Measurements from ENCODE around the gene ZDHHC21.

ZDHHC21 gene

DNA sequence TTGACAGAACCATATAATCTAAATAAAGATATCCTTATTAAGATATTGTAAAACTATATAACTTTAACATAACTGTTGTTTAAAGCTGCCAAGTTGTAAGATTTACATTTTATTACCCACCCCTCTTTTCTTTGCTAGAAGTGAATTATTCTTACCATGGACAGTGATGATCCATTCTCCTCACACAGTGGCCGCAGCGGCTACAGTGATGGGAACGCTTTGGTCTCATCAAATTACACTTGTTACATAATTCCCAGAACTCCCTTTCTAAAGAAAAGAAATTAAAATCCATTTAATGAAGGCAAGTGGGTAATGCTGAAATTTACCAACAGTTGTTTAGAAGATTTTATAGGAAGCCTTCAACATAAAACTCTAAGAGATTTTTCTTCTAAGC is 31.2 kb downstream of the ZDHHC21 start:
- Mint-ChIP-seq H3K27ac (no peak overlapping the region), H3K9me3 (no peaks in the 10 kb centered on the region), H3K27me3 (no peaks in the 10 kb centered on the region), H3K4me1 (ENCODE audit: low read depth) (no peaks in the 10 kb centered on the region), H3K36me3 (ENCODE audit: low read depth) (peaks cover 14% of the 10 kb centered on the region), H3K4me3 (no peak overlapping the region)
- intact Hi-C loops (cut with micrococcal nuclease): no loop called here

DNA sequence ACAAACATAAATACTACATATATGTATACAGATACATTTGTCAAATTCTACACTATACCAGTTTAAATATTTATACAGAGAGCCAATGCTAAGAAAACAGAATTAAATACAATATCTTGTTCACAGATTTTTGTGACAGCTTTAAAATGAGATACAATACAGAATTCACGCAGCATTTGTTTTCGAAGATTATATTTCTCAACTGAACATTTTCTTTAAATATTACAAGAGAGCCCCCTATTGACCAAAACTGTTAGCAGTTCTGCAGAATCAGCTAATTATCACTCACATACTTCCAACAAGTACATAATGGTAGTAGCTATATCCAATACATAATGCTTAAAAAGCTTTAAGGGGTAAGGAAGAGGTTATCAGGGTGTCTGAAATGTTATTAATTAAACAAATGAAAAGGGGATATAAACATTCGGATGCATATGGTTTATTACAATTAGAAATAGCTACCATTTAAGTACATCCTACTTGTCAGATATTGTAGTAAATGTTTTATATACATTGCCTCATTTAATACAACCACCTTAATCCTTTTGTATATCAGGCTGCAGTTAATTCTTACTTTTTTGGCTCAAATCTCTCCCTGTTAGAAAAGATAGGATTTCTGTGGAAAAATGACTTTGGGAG is 31.7 kb downstream of the ZDHHC21 start:
- Mint-ChIP-seq H3K4me3 (no peak overlapping the region), H3K27ac (no peak overlapping the region), H3K27me3 (no peaks in the 10 kb centered on the region), H3K4me1 (ENCODE audit: low read depth) (no peaks in the 10 kb centered on the region), H3K9me3 (no peaks in the 10 kb centered on the region), H3K36me3 (ENCODE audit: low read depth) (peaks cover 14% of the 10 kb centered on the region)
- intact Hi-C loops (cut with micrococcal nuclease): no loop called here

DNA sequence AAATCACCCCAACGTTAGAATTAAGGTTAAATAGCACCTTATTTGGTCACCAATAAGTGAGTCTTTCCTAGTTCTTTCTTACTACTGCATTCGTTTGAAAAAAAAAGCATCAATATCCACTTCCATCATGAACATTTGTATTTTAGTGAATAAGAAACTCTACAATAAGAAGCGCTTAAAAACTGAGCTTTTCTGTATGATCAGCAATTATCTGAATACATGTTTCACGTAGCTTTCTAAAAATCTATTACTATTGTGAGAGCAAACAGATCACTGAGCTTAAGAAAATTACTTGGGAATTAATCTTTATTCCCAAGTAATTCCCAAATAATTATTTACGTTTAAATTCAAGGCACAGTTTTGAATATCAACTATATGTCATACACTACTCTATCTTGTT is 32.5 kb downstream of the ZDHHC21 start:
- Mint-ChIP-seq H3K9me3 (no peaks in the 10 kb centered on the region), H3K27me3 (no peaks in the 10 kb centered on the region), H3K4me1 (ENCODE audit: low read depth) (no peaks in the 10 kb centered on the region), H3K4me3 (no peak overlapping the region), H3K36me3 (ENCODE audit: low read depth) (peaks cover 18% of the 10 kb centered on the region), H3K27ac (no peak overlapping the region)
- intact Hi-C loops (cut with micrococcal nuclease): no loop called here

DNA sequence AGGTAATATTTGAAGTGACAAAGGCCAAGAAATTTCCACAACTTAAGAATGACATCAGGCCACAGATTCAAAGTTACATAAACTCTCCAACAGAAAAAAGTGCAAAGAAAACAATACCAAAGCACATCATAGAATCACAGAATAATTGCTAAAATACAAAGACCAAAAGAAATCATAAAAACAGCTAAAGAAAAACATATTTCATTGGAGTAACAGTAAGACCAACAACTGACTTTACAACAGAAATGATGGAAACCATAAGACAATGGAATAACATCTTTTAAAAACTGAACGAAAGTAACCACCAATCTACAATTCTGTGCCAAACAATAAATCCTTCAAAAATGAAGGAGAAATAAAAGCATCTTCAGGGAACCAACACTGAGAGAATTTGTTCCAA is 38.3 kb downstream of the ZDHHC21 start:
- peaks cover 34% of the 10 kb centered on the region for H3K36me3 Mint-ChIP-seq (ENCODE audit: low read depth)
- H3K27ac Mint-ChIP-seq: no peak overlapping the region
- H3K27me3 Mint-ChIP-seq: no peaks in the 10 kb centered on the region
- intact Hi-C loops (cut with micrococcal nuclease): no loop called here
- H3K9me3 Mint-ChIP-seq: peaks cover 25% of the 10 kb centered on the region
- no peaks in the 10 kb centered on the region for H3K4me1 Mint-ChIP-seq (ENCODE audit: low read depth)
- H3K4me3 Mint-ChIP-seq: no peak overlapping the region

DNA sequence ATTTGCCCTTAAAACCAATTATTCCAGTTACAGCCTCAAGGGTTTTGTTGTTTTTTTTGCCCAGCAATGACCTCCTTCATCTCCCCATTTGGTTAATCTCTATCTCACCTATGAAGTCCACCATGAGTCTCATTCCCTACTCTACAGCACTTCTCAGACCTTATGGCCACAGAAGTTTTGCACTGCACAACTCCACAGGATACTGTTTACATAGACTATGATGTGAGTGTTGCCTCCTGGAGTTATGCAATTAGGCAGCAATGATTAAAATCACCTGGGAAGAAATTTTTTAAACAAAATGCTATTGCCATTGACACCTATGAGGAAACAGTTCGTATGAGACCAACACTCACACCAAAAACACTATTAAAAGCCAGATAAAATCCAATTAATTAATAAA is 39.7 kb downstream of the ZDHHC21 start:
- Mint-ChIP-seq H3K27ac (no peak overlapping the region), H3K4me1 (ENCODE audit: low read depth) (no peaks in the 10 kb centered on the region), H3K27me3 (no peaks in the 10 kb centered on the region), H3K9me3 (peaks cover 25% of the 10 kb centered on the region), H3K36me3 (ENCODE audit: low read depth) (peaks cover 31% of the 10 kb centered on the region), H3K4me3 (no peak overlapping the region)
- intact Hi-C loops (cut with micrococcal nuclease): no loop called here

DNA sequence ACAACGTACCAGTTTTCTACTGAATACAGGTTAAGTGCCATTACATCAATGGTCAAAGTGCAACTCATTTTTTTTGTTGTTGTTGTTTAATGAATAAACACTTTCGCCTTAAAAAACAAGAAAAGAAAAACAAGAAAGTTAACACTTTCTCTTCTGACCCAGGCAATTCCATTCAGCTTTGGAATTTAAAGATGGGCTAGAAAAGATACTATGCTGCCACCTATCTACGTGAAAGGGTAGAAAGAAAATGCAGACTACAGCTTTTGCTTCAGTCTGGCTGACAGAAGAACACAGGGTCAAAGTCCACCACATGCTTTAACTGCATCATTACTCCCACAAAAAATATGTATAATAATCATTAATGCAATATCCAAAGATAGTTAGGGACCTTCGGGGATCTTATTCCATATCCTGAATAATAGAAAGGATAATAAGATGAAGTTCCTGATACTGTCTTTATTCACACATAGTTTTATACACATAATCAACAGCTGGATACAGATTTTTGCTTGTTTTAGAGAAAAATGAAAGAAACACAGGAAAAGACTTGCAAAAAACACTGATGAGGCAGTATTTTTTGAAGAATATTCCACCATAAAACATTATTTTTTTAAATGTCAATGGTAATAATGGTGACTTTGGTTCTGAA is 40.4 kb downstream of the ZDHHC21 start:
- no peak overlapping the region for H3K4me3 Mint-ChIP-seq
- H3K9me3 Mint-ChIP-seq: peaks cover 25% of the 10 kb centered on the region
- peaks cover 26% of the 10 kb centered on the region for H3K36me3 Mint-ChIP-seq (ENCODE audit: low read depth)
- no peaks in the 10 kb centered on the region for H3K4me1 Mint-ChIP-seq (ENCODE audit: low read depth)
- intact Hi-C loops (cut with micrococcal nuclease): no loop called here
- no peaks in the 10 kb centered on the region for H3K27me3 Mint-ChIP-seq
- no peak overlapping the region for H3K27ac Mint-ChIP-seq

DNA sequence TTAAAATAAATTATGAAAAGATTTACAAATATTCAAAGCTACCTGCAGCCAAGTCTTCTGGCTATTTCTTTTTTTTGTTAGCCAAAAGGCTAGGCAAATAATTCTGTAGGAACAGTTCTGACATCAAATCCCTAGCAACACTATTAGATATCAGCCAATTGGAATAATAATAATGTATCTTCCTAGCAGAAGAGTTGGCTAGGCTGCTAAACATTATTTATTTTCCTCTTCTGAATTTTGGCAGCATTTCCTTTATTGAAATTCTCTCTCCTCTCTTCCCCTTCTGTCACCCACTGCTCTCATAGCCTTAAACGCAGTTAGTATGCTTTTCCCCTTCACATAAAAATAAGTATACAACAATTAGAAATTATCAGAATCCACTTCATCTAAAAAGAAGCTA is 42.6 kb downstream of the ZDHHC21 start:
- H3K9me3 Mint-ChIP-seq: peaks cover 25% of the 10 kb centered on the region
- H3K4me1 Mint-ChIP-seq (ENCODE audit: low read depth): no peaks in the 10 kb centered on the region
- intact Hi-C loops (cut with micrococcal nuclease): no loop called here
- H3K4me3 Mint-ChIP-seq: no peak overlapping the region
- peaks cover 22% of the 10 kb centered on the region for H3K36me3 Mint-ChIP-seq (ENCODE audit: low read depth)
- H3K27ac Mint-ChIP-seq: no peak overlapping the region
- H3K27me3 Mint-ChIP-seq: no peaks in the 10 kb centered on the region

DNA sequence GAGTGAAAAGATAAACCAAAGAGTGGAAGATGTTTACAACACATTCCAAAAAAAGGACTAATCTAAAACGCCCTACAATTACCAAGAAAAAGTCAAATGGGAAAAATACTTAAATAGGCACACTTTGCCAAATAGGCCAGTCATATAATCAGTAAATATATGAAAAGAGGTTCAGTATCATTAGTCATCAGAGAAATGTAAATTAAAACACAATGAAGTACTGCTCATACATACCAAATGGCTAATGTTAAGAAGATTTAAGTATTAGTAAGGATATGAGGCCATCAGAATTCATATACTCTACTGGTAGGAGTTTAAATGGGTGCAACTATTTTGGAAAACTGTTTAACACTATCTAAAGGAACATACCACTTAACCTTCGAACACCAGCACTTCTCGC is 47.6 kb downstream of the ZDHHC21 start:
- Mint-ChIP-seq H3K4me1 (ENCODE audit: low read depth) (no peaks in the 10 kb centered on the region), H3K36me3 (ENCODE audit: low read depth) (no peaks in the 10 kb centered on the region), H3K27ac (no peak overlapping the region), H3K4me3 (no peak overlapping the region), H3K27me3 (no peaks in the 10 kb centered on the region), H3K9me3 (no peaks in the 10 kb centered on the region)
- intact Hi-C loops (cut with micrococcal nuclease): no loop called here

DNA sequence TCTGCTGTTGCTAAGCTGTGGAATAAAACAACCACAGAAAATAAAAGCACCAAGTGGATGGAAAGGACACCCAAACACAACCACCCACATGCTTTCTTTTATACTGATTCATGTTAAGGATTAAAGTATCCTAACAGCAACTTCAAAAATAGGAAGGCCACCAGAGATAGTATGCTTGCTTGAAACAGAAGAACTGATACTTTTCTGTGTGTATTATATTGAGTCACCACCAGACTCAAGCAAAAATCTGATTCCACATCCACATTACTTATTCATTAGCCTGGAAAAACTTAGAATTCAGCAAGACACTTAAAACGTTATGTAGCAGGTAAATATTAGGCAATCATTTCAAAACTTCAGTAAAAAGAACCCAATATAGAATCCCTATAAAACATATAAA is 52.3 kb downstream of the ZDHHC21 start:
- intact Hi-C loops (cut with micrococcal nuclease): no loop called here
- H3K27me3 Mint-ChIP-seq: no peaks in the 10 kb centered on the region
- H3K4me3 Mint-ChIP-seq: no peak overlapping the region
- H3K9me3 Mint-ChIP-seq: no peaks in the 10 kb centered on the region
- H3K36me3 Mint-ChIP-seq (ENCODE audit: low read depth): no peaks in the 10 kb centered on the region
- no peaks in the 10 kb centered on the region for H3K4me1 Mint-ChIP-seq (ENCODE audit: low read depth)
- no peak overlapping the region for H3K27ac Mint-ChIP-seq

DNA sequence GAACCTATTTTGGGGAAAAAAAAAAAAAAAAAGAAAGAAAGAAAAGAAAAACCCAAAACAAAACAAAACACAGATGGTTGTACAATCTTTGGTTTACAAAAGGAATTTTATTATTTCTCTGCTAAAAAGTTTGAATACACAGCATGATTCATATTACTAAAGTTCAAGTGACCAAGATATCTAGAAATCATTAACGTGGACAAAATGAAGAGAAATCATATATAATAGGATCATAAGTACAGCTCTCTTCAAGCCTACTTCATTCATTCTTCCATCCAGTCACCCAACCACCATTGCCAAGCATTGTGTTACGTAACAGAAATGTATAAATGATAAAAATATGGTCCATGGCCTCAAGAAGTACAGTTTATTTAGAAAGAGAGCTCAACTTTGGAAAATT is 52.9 kb downstream of the ZDHHC21 start:
- Mint-ChIP-seq H3K9me3 (no peaks in the 10 kb centered on the region), H3K36me3 (ENCODE audit: low read depth) (no peaks in the 10 kb centered on the region), H3K4me1 (ENCODE audit: low read depth) (no peaks in the 10 kb centered on the region), H3K4me3 (no peak overlapping the region), H3K27me3 (no peaks in the 10 kb centered on the region), H3K27ac (no peak overlapping the region)
- intact Hi-C loops (cut with micrococcal nuclease): no loop called here

DNA sequence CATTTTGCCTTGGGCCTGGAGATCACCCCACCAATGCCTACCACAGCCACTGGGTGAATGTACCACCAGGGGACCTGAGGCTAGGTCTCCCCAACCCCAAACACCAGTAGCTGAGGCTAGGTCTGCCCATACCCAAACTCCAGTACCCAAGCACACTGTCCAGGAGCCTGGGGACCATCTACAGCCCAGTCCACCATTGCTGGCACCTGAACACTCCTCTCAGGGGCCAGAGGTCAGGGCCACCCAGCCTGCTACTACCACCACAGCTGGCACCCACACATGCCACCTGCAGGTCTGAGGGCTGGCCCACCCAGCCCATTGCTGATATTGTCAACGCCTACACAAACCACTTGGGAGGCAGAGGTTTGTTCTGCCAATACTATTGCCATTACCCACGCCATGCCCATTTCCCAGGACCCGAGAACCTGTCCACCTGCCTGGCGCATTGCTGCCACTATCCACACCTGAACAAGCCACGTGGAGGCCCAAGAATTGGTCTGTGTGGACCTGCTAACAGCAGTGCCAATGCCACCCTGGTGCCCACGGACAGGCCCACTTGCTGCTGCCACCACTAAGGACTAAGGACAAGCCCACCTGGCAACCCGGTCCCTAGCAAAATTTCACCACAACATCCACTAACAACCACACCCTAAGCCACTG is 59.2 kb downstream of the ZDHHC21 start:
- intact Hi-C loops (cut with micrococcal nuclease): no loop called here
- no peaks in the 10 kb centered on the region for H3K27me3 Mint-ChIP-seq
- H3K4me3 Mint-ChIP-seq: no peak overlapping the region
- H3K9me3 Mint-ChIP-seq: no peaks in the 10 kb centered on the region
- H3K4me1 Mint-ChIP-seq (ENCODE audit: low read depth): no peaks in the 10 kb centered on the region
- H3K27ac Mint-ChIP-seq: no peak overlapping the region
- H3K36me3 Mint-ChIP-seq (ENCODE audit: low read depth): no peaks in the 10 kb centered on the region

DNA sequence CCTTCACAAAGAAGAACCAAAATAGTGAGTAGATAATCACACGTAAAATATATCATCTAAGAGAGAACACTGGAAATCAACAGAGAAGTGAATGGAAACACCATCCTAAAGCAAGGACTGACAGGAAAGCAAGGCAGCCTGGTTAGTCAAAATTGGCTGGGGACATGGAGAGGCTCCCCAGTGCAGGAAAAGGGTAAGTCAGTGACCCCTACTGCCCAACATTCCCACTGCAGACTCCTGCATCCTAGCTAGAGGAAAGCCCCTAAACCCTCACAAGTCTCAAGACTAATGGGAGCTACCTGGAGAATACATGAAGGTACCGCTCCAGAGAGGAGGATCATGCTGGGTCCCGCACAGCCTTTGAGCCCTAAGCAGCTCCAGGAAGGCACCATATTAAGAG is 60.1 kb downstream of the ZDHHC21 start:
- no peaks in the 10 kb centered on the region for H3K27me3 Mint-ChIP-seq
- no peak overlapping the region for H3K27ac Mint-ChIP-seq
- no peak overlapping the region for H3K4me3 Mint-ChIP-seq
- H3K4me1 Mint-ChIP-seq (ENCODE audit: low read depth): no peaks in the 10 kb centered on the region
- no peaks in the 10 kb centered on the region for H3K9me3 Mint-ChIP-seq
- no peaks in the 10 kb centered on the region for H3K36me3 Mint-ChIP-seq (ENCODE audit: low read depth)
- intact Hi-C loops (cut with micrococcal nuclease): no loop called here

DNA sequence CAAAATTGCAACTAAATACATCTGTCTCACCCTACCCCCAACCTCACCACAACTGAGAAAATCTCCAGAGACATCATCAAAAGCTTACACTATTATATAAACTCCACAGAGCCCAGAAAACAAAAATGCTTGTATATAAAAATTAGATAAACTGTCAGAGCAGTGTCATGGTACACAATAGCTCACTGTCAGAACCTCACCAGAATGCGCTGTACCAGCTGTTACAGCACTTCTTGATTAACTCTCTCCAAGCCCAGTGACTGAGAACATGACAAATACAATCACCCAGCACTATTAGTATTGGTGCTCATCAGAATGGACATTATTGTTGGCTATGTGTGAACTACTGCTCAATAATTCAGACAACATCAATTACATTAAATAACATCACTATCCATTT is 65.7 kb downstream of the ZDHHC21 start:
- no peak overlapping the region for H3K4me3 Mint-ChIP-seq

DNA sequence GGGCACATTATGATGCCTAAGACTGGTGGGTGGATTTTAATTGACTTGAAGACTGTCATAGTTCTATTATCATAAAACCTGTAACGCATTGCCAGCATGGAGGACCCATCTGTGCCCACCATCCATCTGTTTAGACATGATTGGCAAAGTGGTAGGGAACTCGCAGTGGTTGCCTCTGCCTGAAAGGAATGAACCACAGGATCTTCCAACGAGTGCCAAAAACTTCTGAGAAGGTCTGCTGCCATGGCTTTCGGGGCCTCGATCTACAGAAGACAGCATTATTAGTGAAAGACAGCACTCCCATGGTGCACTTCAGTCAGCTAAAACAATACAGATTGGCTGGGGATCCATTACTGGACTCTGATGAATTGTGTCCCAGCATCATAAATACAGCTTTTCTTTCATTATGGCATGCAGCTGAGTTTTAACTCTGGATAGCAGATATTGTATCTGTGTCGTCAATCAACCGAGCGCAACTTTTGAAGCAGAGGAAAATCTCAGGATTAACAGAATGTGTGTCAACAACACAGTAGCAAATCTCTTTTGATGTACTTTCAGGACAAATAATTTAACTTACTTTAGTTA is 74.3 kb downstream of the ZDHHC21 start:
- Mint-ChIP-seq H3K36me3 (ENCODE audit: low read depth) (no peaks in the 10 kb centered on the region), H3K9me3 (no peaks in the 10 kb centered on the region), H3K4me1 (ENCODE audit: low read depth) (no peaks in the 10 kb centered on the region), H3K27me3 (no peaks in the 10 kb centered on the region), H3K27ac (no peak overlapping the region), H3K4me3 (no peak overlapping the region)
- intact Hi-C loops (cut with micrococcal nuclease): loop anchor here (5.0 kb wide), 1 partner anchor 523 kb away; no protein-coding TSS in a partner anchor

More for the DNA sequence above, 65.7 kb downstream of the ZDHHC21 start:
- Mint-ChIP-seq H3K36me3 (ENCODE audit: low read depth) (no peaks in the 10 kb centered on the region), H3K27me3 (no peaks in the 10 kb centered on the region), H3K9me3 (no peaks in the 10 kb centered on the region), H3K27ac (no peak overlapping the region), H3K4me1 (ENCODE audit: low read depth) (no peaks in the 10 kb centered on the region)
- intact Hi-C loops (cut with micrococcal nuclease): no loop called here

Data from dendritic cell treated with granulocyte-macrophage colony-stimulating factor and Interleukin-4, amounts not matched to agents 40 ng/mL and 50 ng/mL, for 4 days (primary cell).